HepG2 (cell line): Measurements from ENCODE around the gene HPCAL1. TPM values are rescaled to one million over a fixed set of nuclear protein-coding genes. Genes with fewer than 3 reads are reported as not detected.

ENCODE experiments used
- CBX5 ChIP-seq: sonication (generic); formaldehyde crosslinking; IDR thresholded peaks from 2 replicates; pipeline ENCODE4 v1.4.0; 2020; ENCODE audit warnings: missing genetic modification reagents, borderline replicate concordance
- CC2D1A ChIP-seq: sonication (generic); formaldehyde crosslinking; IDR thresholded peaks from 2 replicates; pipeline ENCODE4 v1.8.1; 2023; ENCODE audit warnings: mild to moderate bottlenecking, missing genetic modification reagents
- DMAP1 ChIP-seq: IDR thresholded peaks from 2 replicates; pipeline ENCODE4 v1.6.1; 2016
- FOXP1 ChIP-seq, 2 experiments: fragments of 450-650 bp in 1 of 2; IDR thresholded peaks; 2 replicates each; pipeline ENCODE4 v1.6.1; 2017 to 2018; ENCODE audit warnings: antibody characterized with exemption in 1 of 2
- FOXP4 ChIP-seq: sonication (generic); formaldehyde crosslinking; IDR thresholded peaks from 2 replicates; pipeline ENCODE4 v1.4.0; 2020; ENCODE audit warnings: missing genetic modification reagents
- HOMEZ ChIP-seq: IDR thresholded peaks from 2 replicates; pipeline ENCODE4 v1.6.1; 2016; ENCODE audit warnings: low read depth
- KLF9 ChIP-seq: IDR thresholded peaks from 2 replicates; pipeline ENCODE4 v1.6.1; 2016; ENCODE audit warnings: low read depth
- MAF1 ChIP-seq: sonication (generic); formaldehyde crosslinking; IDR thresholded peaks from 2 replicates; pipeline ENCODE4 v1.5.0; 2020; ENCODE audit warnings: missing genetic modification reagents, borderline replicate concordance
- MYPOP ChIP-seq: sonication (generic); formaldehyde crosslinking; IDR thresholded peaks from 2 replicates; pipeline ENCODE4 v1.8.1; 2023; ENCODE audit warnings: mild to moderate bottlenecking, moderate library complexity, missing genetic modification reagents
- NRL ChIP-seq: sonication (generic); formaldehyde crosslinking; IDR thresholded peaks from 2 replicates; pipeline ENCODE4 v1.5.0; 2020; ENCODE audit warnings: missing genetic modification reagents, mild to moderate bottlenecking, moderate library complexity, borderline replicate concordance
- PAXIP1 ChIP-seq: sonication (generic); formaldehyde crosslinking; conservative IDR thresholded peaks from 2 replicates; pipeline ENCODE4 v1.4.0; 2020; ENCODE audit warnings: mild to moderate bottlenecking, missing genetic modification reagents, moderate library complexity
- PRMT3 ChIP-seq: sonication (generic); formaldehyde crosslinking; IDR thresholded peaks from 2 replicates; pipeline ENCODE4 v1.8.1; 2022; ENCODE audit warnings: low read depth, mild to moderate bottlenecking, moderate library complexity, missing genetic modification reagents, borderline replicate concordance
- SAP130 ChIP-seq: IDR thresholded peaks from 2 replicates; pipeline ENCODE4 v1.6.1; 2016; ENCODE audit warnings: low read depth
- ZNF414 ChIP-seq: sonication (generic); formaldehyde crosslinking; IDR thresholded peaks from 2 replicates; pipeline ENCODE4 v1.5.0; 2020; ENCODE audit warnings: missing genetic modification reagents
- ZNF841 ChIP-seq: sonication (generic); formaldehyde crosslinking; IDR thresholded peaks from 2 replicates; pipeline ENCODE4 v1.8.1; 2023; ENCODE audit warnings: missing genetic modification reagents, borderline replicate concordance
- ZSCAN25 ChIP-seq: sonication (generic); formaldehyde crosslinking; IDR thresholded peaks from 2 replicates; pipeline ENCODE4 v1.8.0; 2022; ENCODE audit warnings: mild to moderate bottlenecking, missing genetic modification reagents
- ZUFSP ChIP-seq: sonication (generic); formaldehyde crosslinking; IDR thresholded peaks from 2 replicates; pipeline ENCODE4 v1.9.0; 2021; ENCODE audit warnings: missing genetic modification reagents, mild to moderate bottlenecking, borderline replicate concordance
- polyA plus RNA-seq, 8 experiments: library from polyadenylated mRNA; depleted of rRNA in 3 of 8; stranded (reverse) in 7 of 8; unstranded in 1 of 8; fragments of >200 nt; fragmentation: Illumina TruSeq in 4 of 8; extraction: Trizol in 4 of 8; gene quantifications; 2 replicates each; pipeline versions ENCODE4 v1.2.1 to v1.2.3, GENCODE V29; 2011 to 2016; ENCODE audit warnings: low read depth in 4 of 8, missing spikeins in 1 of 8, mixed read lengths in 1 of 8; ENCODE audit not compliant: insufficient read depth in 1 of 8
- total RNA-seq, 5 experiments: library from RNA; depleted of rRNA; stranded (reverse); fragments of >200 nt; fragmentation: Illumina TruSeq; extraction: Trizol; gene quantifications; 2 replicates each; pipeline ENCODE4 v1.2.3, GENCODE V29; 2016; ENCODE audit warnings: low read depth in 1 of 5

The HPCAL1 gene
- total and polyA plus RNA-seq, 2 of the 13 experiments (the other 11 are each of a cell fraction or from before 2014, with no cell fraction given): 29.5 to 29.9 TPM

- TF ChIP-seq CBX5 (CRISPR knock-in tag) (0 out of 2 replicates have a peak, but pooled peaks have one; percentile 37), FOXP4 (CRISPR knock-in tag) (no peak), HOMEZ (CRISPR knock-in tag) (peak; percentile 37; the same call in 1 of the 2 replicates), MAF1 (no peak), ZNF841 (no peak), MYPOP (CRISPR knock-in tag) (no peak), DMAP1 (CRISPR knock-in tag) (peak; percentile 64; the same call in 1 of the 2 replicates), CC2D1A (no peak), PRMT3 (no peak), ZUFSP (CRISPR knock-in tag) (no peak), FOXP1 (IDR thresholded peaks at IDR 0.05) (no peak), FOXP1 (CRISPR knock-in tag; IDR thresholded peaks at IDR 0.05) (peak; percentile 34; the same call in 1 of the 2 replicates), PAXIP1 (CRISPR knock-in tag) (peak; percentile 85), ZNF414 (no peak), ZSCAN25 (CRISPR knock-in tag) (peak; percentile 40; the same call in 1 of the 2 replicates), KLF9 (CRISPR knock-in tag) (no peak), NRL (CRISPR knock-in tag) (0 out of 2 replicates have a peak, but pooled peaks have one; percentile 22), SAP130 (CRISPR knock-in tag) (peak; percentile 82)
Measured at GRCh38 chr2:10326707-10327594, 24.2 kb downstream of the HPCAL1 start (continued).
